ENCODE results near the gene ALG9.
"Not testable (repeated sequence)": the region's sequence is repeated elsewhere in the genome, so short reads cannot be mapped to it uniquely, and the experiment has no call there.

The ALG9 gene

DNA sequence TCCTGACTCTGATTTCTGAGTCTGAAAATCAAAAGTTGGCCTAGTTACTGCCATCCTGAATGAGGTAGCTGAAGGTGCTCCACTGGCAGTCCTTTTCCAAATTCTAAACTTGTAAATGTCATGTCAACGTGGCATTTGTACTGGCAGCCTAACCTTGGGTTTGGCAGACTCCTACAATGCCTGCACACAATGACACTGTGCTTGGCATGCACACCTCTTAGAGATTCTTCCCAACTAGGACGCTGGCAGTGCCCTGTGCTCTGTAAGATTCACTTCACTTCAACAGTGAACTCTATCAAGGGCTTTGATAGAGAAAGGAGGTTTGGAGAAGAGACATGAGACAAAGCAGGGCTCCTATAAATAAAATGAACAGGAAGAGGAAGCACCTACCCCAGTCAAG, 83.3 kb downstream of the ALG9 start:
- H3K9me3 ChIP-seq: no peaks in the 10 kb centered on the region
- H3K27me3 ChIP-seq: no peaks in the 10 kb centered on the region
- no peaks in the 10 kb centered on the region for H3K4me1 ChIP-seq
- intact Hi-C loops (cut with DNase I; ENCODE audit: low total_unique reads): no loop called here
- no peak for DNase-seq
- no peak overlapping the region for H3K4me3 ChIP-seq
- TF ChIP-seq, protein P1, sequence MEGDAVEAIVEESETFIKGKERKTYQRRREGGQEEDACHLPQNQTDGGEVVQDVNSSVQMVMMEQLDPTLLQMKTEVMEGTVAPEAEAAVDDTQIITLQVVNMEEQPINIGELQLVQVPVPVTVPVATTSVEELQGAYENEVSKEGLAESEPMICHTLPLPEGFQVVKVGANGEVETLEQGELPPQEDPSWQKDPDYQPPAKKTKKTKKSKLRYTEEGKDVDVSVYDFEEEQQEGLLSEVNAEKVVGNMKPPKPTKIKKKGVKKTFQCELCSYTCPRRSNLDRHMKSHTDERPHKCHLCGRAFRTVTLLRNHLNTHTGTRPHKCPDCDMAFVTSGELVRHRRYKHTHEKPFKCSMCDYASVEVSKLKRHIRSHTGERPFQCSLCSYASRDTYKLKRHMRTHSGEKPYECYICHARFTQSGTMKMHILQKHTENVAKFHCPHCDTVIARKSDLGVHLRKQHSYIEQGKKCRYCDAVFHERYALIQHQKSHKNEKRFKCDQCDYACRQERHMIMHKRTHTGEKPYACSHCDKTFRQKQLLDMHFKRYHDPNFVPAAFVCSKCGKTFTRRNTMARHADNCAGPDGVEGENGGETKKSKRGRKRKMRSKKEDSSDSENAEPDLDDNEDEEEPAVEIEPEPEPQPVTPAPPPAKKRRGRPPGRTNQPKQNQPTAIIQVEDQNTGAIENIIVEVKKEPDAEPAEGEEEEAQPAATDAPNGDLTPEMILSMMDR (IDR thresholded peaks at IDR 0.05): no peak
- no peak overlapping the region for H3K27ac ChIP-seq
- peaks cover 16 to 45% (median 26%) of the 10 kb centered on the region in 3 donors for H3K36me3 ChIP-seq

DNA sequence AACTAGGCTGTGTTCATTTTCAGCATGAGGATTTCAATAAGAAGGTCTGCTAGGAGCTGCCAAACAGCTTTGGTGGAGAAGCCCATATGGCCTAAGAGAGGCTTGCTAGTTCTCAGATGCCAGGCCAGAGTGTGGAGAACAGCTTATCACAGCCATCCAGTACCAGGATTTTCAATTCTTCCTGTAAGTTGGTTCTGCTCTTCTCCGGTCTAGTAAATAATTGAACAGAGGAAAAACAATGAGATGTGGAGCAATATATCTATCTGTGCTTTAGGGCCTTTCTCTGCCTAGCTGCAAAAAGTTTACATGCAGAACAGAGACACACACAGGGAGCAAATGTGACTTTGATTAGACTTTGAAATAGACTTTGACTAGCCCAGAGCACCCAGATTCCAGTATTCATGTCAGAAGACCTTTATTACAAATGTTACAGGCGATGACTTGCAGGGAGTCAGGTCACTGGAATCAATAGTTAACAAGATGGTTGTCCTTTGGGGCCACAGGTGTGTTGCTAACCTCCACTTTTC, 85.4 kb downstream of the ALG9 start:
- no peak for DNase-seq
- Histone ChIP-seq H3K4me3 (no peak overlapping the region), H3K4me1 (no peaks in the 10 kb centered on the region), H3K27ac (no peak overlapping the region), H3K9me3 (no peaks in the 10 kb centered on the region), H3K27me3 (no peaks in the 10 kb centered on the region), H3K36me3 (peaks cover 16 to 35% (median 28%) of the 10 kb centered on the region in 3 donors)
- TF ChIP-seq, protein P1 (IDR thresholded peaks at IDR 0.05): no peak
- intact Hi-C loops (cut with DNase I; ENCODE audit: low total_unique reads): no loop called here

DNA sequence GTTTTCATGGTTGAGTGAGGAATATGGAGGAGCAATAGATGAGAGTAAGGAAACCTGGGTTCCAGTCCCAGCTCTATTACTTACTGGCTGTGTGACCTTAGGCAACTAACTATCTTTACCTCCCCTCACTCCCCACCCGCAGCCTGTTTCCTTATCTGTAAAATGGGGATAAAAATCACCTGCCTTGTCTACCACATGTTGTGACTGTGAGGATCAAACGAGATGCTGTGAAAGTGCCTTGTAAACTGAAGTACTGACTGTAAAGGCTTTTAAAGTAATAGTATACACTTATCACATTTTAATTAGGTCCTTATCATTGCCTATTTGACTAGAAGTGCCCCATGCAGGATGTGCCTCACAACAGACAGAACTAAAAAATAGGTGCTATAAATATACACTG, 86.3 kb downstream of the ALG9 start:
- Histone ChIP-seq H3K27ac (no peak overlapping the region), H3K9me3 (no peaks in the 10 kb centered on the region), H3K27me3 (no peaks in the 10 kb centered on the region), H3K4me3 (no peak overlapping the region), H3K36me3 (peaks cover 16 to 35% (median 28%) of the 10 kb centered on the region in 3 donors), H3K4me1 (no peaks in the 10 kb centered on the region)
- DNase-seq: no peak
- intact Hi-C loops (cut with DNase I; ENCODE audit: low total_unique reads): no loop called here
- TF ChIP-seq, protein P1 (IDR thresholded peaks at IDR 0.05): no peak

DNA sequence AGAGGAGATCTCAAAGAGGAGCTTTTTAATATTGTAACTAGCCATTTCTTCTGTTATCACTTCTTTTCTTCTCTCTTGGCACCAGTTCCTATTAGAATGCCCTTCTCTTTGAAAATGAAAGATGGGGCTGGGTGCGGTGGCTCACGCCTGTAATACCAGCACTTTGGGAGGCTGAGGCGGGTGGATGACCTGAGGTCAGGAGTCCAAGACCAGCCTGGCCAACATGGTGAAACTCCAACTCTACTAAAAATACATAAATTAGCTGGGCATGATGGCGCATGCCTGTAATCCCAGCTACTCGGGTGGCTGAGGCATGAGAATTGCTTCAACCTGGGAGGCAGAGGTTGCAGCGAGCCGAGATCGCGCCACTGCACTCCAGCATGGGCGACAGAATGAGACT, 87.1 kb downstream of the ALG9 start:
- H3K27ac ChIP-seq; H3K4me3 ChIP-seq; DNase-seq; H3K27me3 ChIP-seq; H3K4me1 ChIP-seq; H3K9me3 ChIP-seq; intact Hi-C loops (cut with DNase I; ENCODE audit: low total_unique reads): not testable (repeated sequence)
- peaks cover 16 to 35% (median 28%) of the 10 kb centered on the region in 3 donors for H3K36me3 ChIP-seq

DNA sequence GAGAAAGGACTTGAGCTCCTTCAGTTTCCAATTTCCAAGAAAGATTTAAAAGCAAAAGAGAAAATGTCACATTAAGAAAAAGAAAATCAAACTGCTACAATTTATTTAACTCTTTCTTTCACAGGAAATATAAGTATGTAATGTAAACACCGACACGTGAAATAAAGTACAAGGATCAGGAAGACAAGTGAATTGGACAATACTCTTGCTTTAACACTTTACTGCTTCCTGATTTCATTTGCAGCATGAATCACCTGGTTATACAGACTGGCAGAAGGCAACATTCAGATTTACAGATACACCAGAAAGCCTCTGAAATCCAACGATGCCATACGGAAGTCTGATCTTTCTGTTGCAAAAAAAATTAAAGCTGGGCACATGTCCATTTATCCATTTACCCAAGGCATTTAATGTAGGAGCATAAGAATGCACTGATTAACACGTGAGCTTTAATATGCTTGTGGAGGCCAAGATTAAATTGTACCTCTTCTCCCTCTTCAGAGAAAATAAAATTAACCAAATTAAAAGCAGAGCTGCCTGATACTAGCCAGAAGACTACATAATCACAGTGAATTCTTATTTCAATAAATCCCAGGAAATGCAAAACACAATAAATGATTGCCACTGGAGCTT, 89.2 kb downstream of the ALG9 start:
- H3K27me3 ChIP-seq: no peaks in the 10 kb centered on the region
- no peak for DNase-seq
- H3K4me3 ChIP-seq: no peak overlapping the region
- peaks cover 16 to 35% (median 28%) of the 10 kb centered on the region in 3 donors for H3K36me3 ChIP-seq
- no peaks in the 10 kb centered on the region for H3K4me1 ChIP-seq
- H3K27ac ChIP-seq: no peak overlapping the region
- intact Hi-C loops (cut with DNase I; ENCODE audit: low total_unique reads): no loop called here
- TF ChIP-seq, protein P1 (IDR thresholded peaks at IDR 0.05): no peak
- H3K9me3 ChIP-seq: no peaks in the 10 kb centered on the region

DNA sequence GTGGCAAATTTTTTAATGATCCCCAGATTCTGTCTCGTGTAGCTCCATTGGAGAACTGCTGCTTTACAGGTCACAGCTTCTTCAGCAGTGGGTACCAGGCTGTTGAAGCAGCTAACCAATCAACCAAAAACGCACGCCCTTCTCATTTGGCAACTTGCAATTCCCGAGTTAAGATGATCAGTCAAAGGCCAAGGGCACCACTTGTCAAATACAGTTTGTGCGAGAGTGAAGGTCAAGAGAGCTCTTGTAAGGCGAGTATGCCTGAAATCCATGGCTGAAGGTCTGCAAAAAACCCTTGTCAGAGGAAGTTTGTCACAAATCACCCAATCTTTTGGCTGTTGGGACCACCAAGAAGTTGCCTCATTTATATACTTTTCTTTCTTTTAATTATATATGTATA, 92.3 kb downstream of the ALG9 start:
- Histone ChIP-seq H3K4me3 (no peak overlapping the region), H3K27me3 (no peaks in the 10 kb centered on the region), H3K4me1 (peaks cover 0 to 16% (median 5%) of the 10 kb centered on the region in 4 donors), H3K9me3 (no peaks in the 10 kb centered on the region), H3K36me3 (peaks cover 0 to 13% (median 11%) of the 10 kb centered on the region in 3 donors), H3K27ac (no peak overlapping the region)
- TF ChIP-seq, protein P1 (IDR thresholded peaks at IDR 0.05): no peak
- intact Hi-C loops (cut with DNase I; ENCODE audit: low total_unique reads): loop anchor here (5.0 kb wide), 2 partner anchors 63 to 197 kb away; no protein-coding TSS in a partner anchor
- no peak for DNase-seq

Measured in tibial artery (tissue), 4 donors.